Memory B cell (primary cell): Measurements from ENCODE around the gene DNAJC25.
"Not testable (repeated sequence)": the region's sequence is repeated elsewhere in the genome, so short reads cannot be mapped to it uniquely, and the experiment has no call there.

ENCODE experiments used
- ATAC-seq: fragments of 150-1000 bp; cut with Tn5 transposase; 2 replicates; pipeline ENCODE4 v1.10.0; 2021; ENCODE audit warnings: low read depth, mild to moderate bottlenecking, moderate library complexity
- DNase-seq, 2 donors: peaks; one replicate each; pipeline ENCODE4 v3.0.0; 2022; ENCODE audit warnings: low spot score in 2 of 2
- H3K27ac Mint-ChIP-seq: one replicate; pipeline ENCODE4 v1.8.0; 2022; ENCODE audit warnings: mild to moderate bottlenecking, moderate library complexity, mixed read lengths
- H3K27me3 Mint-ChIP-seq: one replicate; pipeline ENCODE4 v1.8.0; 2022; ENCODE audit warnings: mixed read lengths
- H3K36me3 Mint-ChIP-seq: one replicate; pipeline ENCODE4 v1.8.0; 2022; ENCODE audit warnings: mild to moderate bottlenecking, mixed read lengths
- H3K4me1 Mint-ChIP-seq: one replicate; pipeline ENCODE4 v1.8.0; 2022; ENCODE audit warnings: mixed read lengths
- H3K4me3 Mint-ChIP-seq: one replicate; pipeline ENCODE4 v1.8.0; 2022; ENCODE audit warnings: mild to moderate bottlenecking, moderate library complexity, mixed read lengths
- H3K9me3 Mint-ChIP-seq: one replicate; pipeline ENCODE4 v1.8.0; 2022; ENCODE audit warnings: mixed read lengths

Gene DNAJC25

DNA sequence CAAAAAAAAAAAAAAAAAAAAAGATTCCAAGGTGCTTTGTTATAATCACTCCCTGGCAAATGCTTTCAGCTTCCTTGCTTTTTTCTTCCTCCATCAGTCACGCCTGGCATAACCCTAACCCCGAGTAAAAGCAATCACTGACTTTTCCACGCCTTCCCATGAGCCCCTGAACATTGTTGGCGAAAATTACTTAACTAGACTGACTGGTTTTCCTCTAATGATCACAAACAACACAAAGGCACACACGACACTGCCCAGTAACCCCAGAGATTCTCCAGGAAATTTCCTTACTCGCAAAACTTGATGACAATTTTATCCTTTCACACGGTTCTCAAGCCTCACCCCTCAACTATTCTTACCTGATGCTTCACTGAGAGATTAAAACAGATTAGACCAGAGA is 20.3 kb upstream of the DNAJC25 start:
- Mint-ChIP-seq H3K27me3 (peaks cover 21% of the 10 kb centered on the region), H3K4me1 (no peaks in the 10 kb centered on the region), H3K27ac (no peak overlapping the region), H3K9me3 (no peaks in the 10 kb centered on the region), H3K4me3 (no peak overlapping the region), H3K36me3 (no peaks in the 10 kb centered on the region)
- no peak for ATAC-seq
- DNase-seq, result no peak

DNA sequence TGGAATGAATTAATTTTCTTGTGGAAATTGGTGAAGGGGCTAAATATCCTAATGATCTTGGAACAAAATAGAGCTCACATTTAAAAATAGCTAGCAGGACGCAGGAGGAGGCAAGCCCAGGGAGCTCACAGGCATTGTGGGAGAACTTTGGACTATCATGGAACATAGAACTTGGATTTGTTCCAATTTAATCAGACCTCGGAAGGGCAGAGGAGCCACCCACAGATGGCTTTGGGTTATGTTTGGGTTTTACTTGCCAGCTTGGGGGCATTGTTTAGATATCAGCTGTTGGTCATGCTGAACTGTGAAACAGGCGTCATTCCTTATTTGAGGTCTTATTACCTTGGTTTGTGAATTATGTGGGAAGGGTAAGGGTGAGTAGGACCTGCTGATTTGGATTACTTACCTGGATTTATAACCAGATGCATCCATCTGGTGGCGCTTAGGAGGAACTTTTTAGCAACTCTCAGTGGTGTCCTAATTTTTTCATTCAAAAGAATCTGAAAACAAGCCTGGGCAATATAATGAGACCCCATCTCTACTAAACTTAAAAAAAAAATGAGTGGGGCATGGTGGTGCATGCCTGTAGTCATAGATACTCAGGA is 17.6 kb upstream of the DNAJC25 start:
- no peak for DNase-seq
- Mint-ChIP-seq H3K4me1 (no peaks in the 10 kb centered on the region), H3K27me3 (peaks cover 21% of the 10 kb centered on the region), H3K9me3 (no peaks in the 10 kb centered on the region), H3K27ac (no peak overlapping the region), H3K4me3 (no peak overlapping the region), H3K36me3 (no peaks in the 10 kb centered on the region)
- ATAC-seq, result no peak

DNA sequence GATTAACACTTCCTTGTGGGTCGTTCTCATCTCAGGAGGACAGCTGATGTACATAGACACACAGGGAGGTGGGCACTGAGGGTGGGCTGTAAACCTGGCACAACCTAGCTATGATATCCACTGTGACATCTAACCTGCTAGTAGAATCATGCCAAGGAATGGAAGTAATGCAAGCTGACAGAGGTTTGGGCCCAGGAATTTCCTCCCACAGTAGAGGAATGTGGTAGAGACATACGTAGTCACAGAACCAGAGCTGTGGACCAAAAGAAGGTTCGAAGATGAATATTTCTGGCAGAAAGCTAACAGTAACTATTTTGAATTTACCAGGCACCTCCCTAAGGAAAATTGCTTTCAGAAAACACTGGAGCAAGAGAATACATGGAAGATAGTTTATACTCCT is 15.2 kb upstream of the DNAJC25 start:
- Mint-ChIP-seq H3K9me3 (no peaks in the 10 kb centered on the region), H3K27me3 (peaks cover 12% of the 10 kb centered on the region), H3K27ac (no peak overlapping the region), H3K4me1 (no peaks in the 10 kb centered on the region), H3K4me3 (no peak overlapping the region), H3K36me3 (no peaks in the 10 kb centered on the region)
- DNase-seq (no peak), ATAC-seq (no peak)

DNA sequence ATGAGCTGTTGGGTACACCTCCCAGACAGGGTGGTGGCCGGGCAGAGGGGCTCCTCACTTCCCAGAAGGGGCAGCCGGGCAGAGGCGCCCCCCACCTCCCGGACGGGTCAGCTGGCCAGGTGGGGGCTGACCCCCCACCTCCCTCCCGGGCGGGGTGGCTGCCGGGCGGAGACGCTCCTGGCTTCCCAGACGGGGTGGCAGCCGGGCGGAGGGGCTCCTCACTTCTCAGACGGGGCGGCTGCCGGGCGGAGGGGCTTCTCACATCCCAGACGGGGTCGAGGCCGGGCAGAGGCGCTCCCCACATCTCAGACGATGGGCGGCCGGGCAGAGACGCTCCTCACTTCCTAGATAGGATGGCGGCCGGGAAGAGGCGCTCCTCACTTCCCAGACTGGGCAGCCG is 13.8 kb upstream of the DNAJC25 start:
- not testable (repeated sequence) for H3K27ac Mint-ChIP-seq, H3K9me3 Mint-ChIP-seq, H3K4me1 Mint-ChIP-seq, H3K36me3 Mint-ChIP-seq, ATAC-seq, DNase-seq, H3K4me3 Mint-ChIP-seq
- peaks cover 11% of the 10 kb centered on the region for H3K27me3 Mint-ChIP-seq

- Mint-ChIP-seq H3K4me1 (no peaks in the 10 kb centered on the region), H3K27ac (no peak overlapping the region), H3K27me3 (peaks cover 4% of the 10 kb centered on the region), H3K36me3 (no peaks in the 10 kb centered on the region), H3K4me3 (no peak overlapping the region), H3K9me3 (no peaks in the 10 kb centered on the region)
- peak in 1 of 2 donors; percentile 19 for DNase-seq
- peak; percentile 56 for ATAC-seq
Observed at GRCh38 chr9:111621895-111622480, 9.1 kb upstream of the DNAJC25 start.

DNA sequence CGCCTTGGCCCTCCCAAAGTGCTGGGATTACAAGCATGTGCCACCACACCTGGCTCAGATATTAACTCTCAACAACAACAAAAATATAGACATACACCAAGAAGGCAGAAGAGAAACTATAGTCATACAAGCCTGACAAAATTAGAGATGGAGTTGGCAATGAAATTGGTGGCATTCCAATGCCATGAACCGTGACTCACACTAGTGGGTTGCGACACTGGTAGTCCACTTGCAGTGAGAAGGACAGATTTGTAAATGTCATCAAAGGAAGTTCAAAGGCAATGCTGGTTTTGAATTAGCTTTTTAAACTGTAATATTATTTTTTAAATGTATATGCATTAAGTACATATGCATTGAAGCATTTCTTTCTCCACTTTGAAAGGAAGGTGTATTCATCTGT is 8.5 kb upstream of the DNAJC25 start:
- ATAC-seq, result no peak
- peaks cover 4% of the 10 kb centered on the region for H3K27me3 Mint-ChIP-seq
- no peaks in the 10 kb centered on the region for H3K4me1 Mint-ChIP-seq
- no peak overlapping the region for H3K27ac Mint-ChIP-seq
- no peaks in the 10 kb centered on the region for H3K9me3 Mint-ChIP-seq
- no peak for DNase-seq
- no peaks in the 10 kb centered on the region for H3K36me3 Mint-ChIP-seq
- H3K4me3 Mint-ChIP-seq, result no peak overlapping the region

DNA sequence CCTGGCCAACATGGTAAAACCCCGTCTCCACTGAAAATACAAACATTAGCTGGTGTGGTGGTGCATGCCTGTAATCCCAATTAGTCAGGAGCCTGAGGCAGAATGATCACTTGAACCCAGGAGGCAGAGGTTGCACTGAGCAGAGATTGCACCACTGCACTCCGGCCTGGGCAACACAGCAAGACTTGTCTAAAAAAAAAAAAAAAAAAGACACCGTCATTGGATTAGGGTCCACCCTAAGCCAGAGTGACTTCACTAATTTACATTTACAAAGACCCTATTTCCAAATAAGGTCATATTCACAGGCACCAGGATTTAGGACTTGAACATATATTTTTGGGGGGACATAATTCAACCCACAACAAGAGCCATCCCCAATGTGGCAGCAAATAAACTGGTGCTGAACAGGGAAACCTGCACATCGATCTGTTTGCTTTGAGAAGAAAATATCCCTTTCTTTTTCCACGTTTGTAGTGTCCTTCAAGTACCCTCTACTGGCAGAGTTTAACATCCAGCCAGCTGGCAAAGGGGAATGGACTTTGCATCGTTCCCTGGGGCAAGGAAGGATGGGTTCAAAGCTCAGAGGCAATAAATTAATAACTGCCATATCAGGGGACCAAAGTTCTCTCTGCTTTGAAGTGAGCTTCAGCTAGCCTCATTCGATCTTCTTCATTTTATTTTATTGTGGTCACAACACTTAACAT is 3.7 kb upstream of the DNAJC25 start:
- H3K4me3 Mint-ChIP-seq, result no peak overlapping the region
- H3K36me3 Mint-ChIP-seq, result no peaks in the 10 kb centered on the region

DNA sequence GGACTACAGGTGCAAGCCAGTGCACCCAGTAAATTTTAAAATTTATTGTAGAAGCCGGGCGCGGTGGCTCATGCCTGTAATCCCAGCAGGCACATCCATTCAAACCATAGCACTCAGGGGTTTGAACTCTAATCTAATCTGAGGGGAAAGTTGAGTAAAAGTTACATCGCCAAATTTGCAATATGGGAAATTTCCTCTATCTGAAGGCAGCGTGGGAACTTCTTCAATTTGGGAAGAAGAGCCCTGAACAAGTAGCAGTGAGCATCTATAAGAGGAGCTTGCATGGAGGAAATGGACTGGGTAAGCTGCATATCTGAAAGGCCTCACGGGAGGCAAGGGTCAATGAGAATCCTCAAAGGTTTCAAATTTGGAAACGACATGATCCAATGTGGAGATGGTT is 2.7 kb upstream of the DNAJC25 start:
- Mint-ChIP-seq H3K27me3 (peaks cover 1% of the 10 kb centered on the region), H3K9me3 (no peaks in the 10 kb centered on the region), H3K36me3 (no peaks in the 10 kb centered on the region), H3K4me3 (no peak overlapping the region), H3K27ac (no peak overlapping the region), H3K4me1 (peaks cover 13% of the 10 kb centered on the region)
- DNase-seq (no peak), ATAC-seq (no peak)

More for the DNA sequence above, 3.7 kb upstream of the DNAJC25 start:
- DNase-seq, result no peak
- Mint-ChIP-seq H3K4me1 (peaks cover 9% of the 10 kb centered on the region), H3K27ac (no peak overlapping the region), H3K27me3 (peaks cover 3% of the 10 kb centered on the region), H3K9me3 (no peaks in the 10 kb centered on the region)
- no peak for ATAC-seq

- H3K27me3 Mint-ChIP-seq, result peaks cover 1% of the 10 kb centered on the region
- H3K9me3 Mint-ChIP-seq, result no peaks in the 10 kb centered on the region
- DNase-seq (no peak), ATAC-seq (peak; percentile 20)
- peaks cover 19% of the 10 kb centered on the region for H3K4me1 Mint-ChIP-seq
- peak overlapping the region; percentile 95 for H3K27ac Mint-ChIP-seq
- H3K36me3 Mint-ChIP-seq, result peaks cover 2% of the 10 kb centered on the region
- H3K4me3 Mint-ChIP-seq, result peak overlapping the region; percentile 98
Observed at GRCh38 chr9:111630182-111630963, 761 bp upstream of the DNAJC25 start.

- DNase-seq (no peak), ATAC-seq (no peak)
- Mint-ChIP-seq H3K27ac (peak overlapping the region; percentile 95), H3K4me3 (peak overlapping the region; percentile 98), H3K4me1 (peaks cover 21% of the 10 kb centered on the region), H3K9me3 (no peaks in the 10 kb centered on the region), H3K36me3 (peaks cover 2% of the 10 kb centered on the region), H3K27me3 (peaks cover 1% of the 10 kb centered on the region)
Observed at GRCh38 chr9:111630964-111631213, 245 bp upstream of the DNAJC25 start.

GRCh38 chr9:111632060-111632459 is 926 bp downstream of the DNAJC25 start:
- peaks cover 1% of the 10 kb centered on the region for H3K27me3 Mint-ChIP-seq

DNA sequence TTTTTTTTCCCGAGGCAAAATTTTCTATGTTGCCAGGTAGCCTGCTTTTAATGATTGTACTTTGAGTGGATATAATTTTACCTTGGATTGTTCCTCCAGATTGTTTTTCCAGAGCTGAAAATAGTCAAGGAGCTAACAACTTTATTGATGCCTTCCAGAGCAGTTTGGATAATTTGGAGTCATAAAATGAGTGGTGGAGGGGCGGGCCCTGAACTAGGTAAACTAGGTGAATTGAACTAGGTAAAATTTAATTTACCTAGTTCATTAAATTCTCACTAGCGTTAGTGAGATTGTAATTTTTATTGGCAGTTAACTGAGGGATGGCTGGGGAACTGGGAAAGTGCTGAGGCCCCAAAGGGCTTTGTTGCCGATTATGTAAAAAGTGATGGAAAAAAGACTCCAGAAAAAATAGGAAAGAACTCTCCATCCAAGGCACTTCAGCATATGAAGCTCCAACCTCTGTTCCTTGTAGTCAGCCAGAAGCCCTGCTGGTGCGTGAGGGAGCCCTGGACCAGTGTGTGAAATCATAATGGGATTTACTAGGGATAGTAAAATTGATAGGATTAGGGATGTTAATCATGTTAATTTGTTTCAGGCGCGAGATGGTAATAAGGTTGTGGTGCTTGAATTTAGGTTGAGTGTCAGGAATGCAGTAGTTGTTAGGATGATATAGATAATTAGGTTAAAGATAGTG is 1.7 kb downstream of the DNAJC25 start:
- Mint-ChIP-seq H3K9me3 (no peaks in the 10 kb centered on the region), H3K27ac (no peak overlapping the region), H3K36me3 (peaks cover 2% of the 10 kb centered on the region), H3K4me1 (peaks cover 21% of the 10 kb centered on the region), H3K4me3 (no peak overlapping the region), H3K27me3 (peaks cover 1% of the 10 kb centered on the region)
- DNase-seq (no peak), ATAC-seq (no peak)

More at GRCh38 chr9:111632060-111632459, 926 bp downstream of the DNAJC25 start:
- Mint-ChIP-seq H3K36me3 (peaks cover 2% of the 10 kb centered on the region), H3K27ac (peak overlapping the region; percentile 80), H3K4me1 (peaks cover 21% of the 10 kb centered on the region), H3K4me3 (peak overlapping the region; percentile 98), H3K9me3 (no peaks in the 10 kb centered on the region)
- ATAC-seq, result no peak
- no peak for DNase-seq

- Mint-ChIP-seq H3K4me1 (peaks cover 21% of the 10 kb centered on the region), H3K4me3 (no peak overlapping the region), H3K9me3 (no peaks in the 10 kb centered on the region), H3K36me3 (peaks cover 2% of the 10 kb centered on the region), H3K27me3 (peaks cover 1% of the 10 kb centered on the region), H3K27ac (no peak overlapping the region)
- ATAC-seq (no peak), DNase-seq (no peak)
Observed at GRCh38 chr9:111633389-111633736, 2.2 kb downstream of the DNAJC25 start.

GRCh38 chr9:111634860-111635259 is 3.7 kb downstream of the DNAJC25 start:
- H3K27ac Mint-ChIP-seq, result no peak overlapping the region
- ATAC-seq, result no peak
- DNase-seq, result no peak
- H3K4me3 Mint-ChIP-seq, result no peak overlapping the region
- no peaks in the 10 kb centered on the region for H3K9me3 Mint-ChIP-seq
- H3K36me3 Mint-ChIP-seq, result peaks cover 2% of the 10 kb centered on the region
- peaks cover 21% of the 10 kb centered on the region for H3K4me1 Mint-ChIP-seq
- no peaks in the 10 kb centered on the region for H3K27me3 Mint-ChIP-seq
